HCT116 (cell line): ENCODE results near the gene ARL15. TPM values are rescaled to one million over a fixed set of nuclear protein-coding genes. Genes with fewer than 3 reads are reported as not detected.

Source experiments
- ATAC-seq: fragments of 200-7000 bp; cut with Tn5 transposase; 2 replicates; pipeline ENCODE4 v1.9.1; 2020; ENCODE audit warnings: mild to moderate bottlenecking, moderate library complexity
- BruUV-seq: library from RNA; stranded (reverse); fragments of 400-500 nt; replicated peaks from 2 replicates; lab custom pipeline; 2021; lab: Mats Ljungman, UMichigan
- CTCF ChIA-PET: fragments of 300-600 bp; sonication (Branson Sonifier 250); formaldehyde crosslinking; loops from one replicate; lab custom pipeline; 2021; ENCODE audit warnings: antibody characterized with exemption; lab: Charles Lee
- POLR2A ChIA-PET: fragments of 300-600, 350-600 bp; sonication (Branson Sonifier 250); formaldehyde crosslinking; loops from one replicate; lab custom pipeline; 2021; ENCODE audit warnings: antibody characterized with exemption; lab: Charles Lee
- RAD21 ChIA-PET, 2 experiments: fragments of 300-600 bp; sonication (Branson Sonifier 250); formaldehyde crosslinking; loops; one replicate each; lab custom pipeline; 2023; ENCODE audit warnings: low total read pairs in 2 of 2; ENCODE audit not compliant: uncharacterized antibody in 2 of 2, unreplicated experiment in 2 of 2, low non-redundant PET in 1 of 2; lab: Charles Lee
- DNase-seq: peaks from one replicate; pipeline ENCODE4 v3.0.0-alpha.2; 2010; ENCODE audit warnings: low read depth, low spot score
- H2AFZ ChIP-seq: fragments of 200-600 bp; shearing (Covaris generic), sonication (generic); 2 replicates; pipeline ENCODE4 v1.6.1; 2017; ENCODE audit warnings: low read depth, mixed run types, mixed read lengths, antibody characterized with exemption, low read length; ENCODE audit not compliant: poor library complexity, severe bottlenecking
- H3K27ac ChIP-seq: 2 replicates; pipeline ENCODE4 v1.5.1; 2012; ENCODE audit warnings: low read depth, low read length
- H3K27me3 ChIP-seq: fragments of 200-600 bp; sonication (generic); 2 replicates; pipeline ENCODE4 v1.6.1; 2016; ENCODE audit warnings: mixed run types, low read length, mixed read lengths; ENCODE audit not compliant: insufficient read depth
- H3K36me3 ChIP-seq, 2 experiments: fragments of 200-500 bp in 1 of 2; fragments of 200-600 bp in 1 of 2; sonication (Bioruptor generic) in 1 of 2; sonication (generic) in 1 of 2; 2 replicates each; pipeline versions ENCODE4 v1.5.1 to v1.6.1; 2014 to 2016; ENCODE audit warnings: low read length in 2 of 2, inconsistent platforms in 1 of 2, mixed read lengths in 1 of 2, mixed run types in 1 of 2; ENCODE audit not compliant: insufficient read depth in 2 of 2, control insufficient read depth in 1 of 2
- H3K4me1 ChIP-seq, 2 experiments: fragments of 200-600 bp in 1 of 2; sonication (generic) in 1 of 2; 2 replicates each; pipeline versions ENCODE4 v1.5.1 to v1.6.1; 2012 to 2017; ENCODE audit warnings: low read length in 2 of 2, inconsistent platforms in 1 of 2, mild to moderate bottlenecking in 1 of 2, mixed read lengths in 1 of 2, mixed run types in 1 of 2, moderate library complexity in 1 of 2; ENCODE audit not compliant: insufficient read depth in 2 of 2, control insufficient read depth in 1 of 2
- H3K4me2 ChIP-seq: fragments of 200-600 bp; sonication (generic); 2 replicates; pipeline ENCODE4 v1.6.1; 2017; ENCODE audit warnings: mixed run types, low read length, mixed read lengths
- H3K4me3 ChIP-seq, 2 experiments: fragments of 200-600 bp in 1 of 2; sonication (generic) in 1 of 2; replicated peaks in 1 of 2; 2 replicates each; pipeline ENCODE4 v1.5.1; 2011 to 2016; ENCODE audit warnings: low read length in 2 of 2, control low read depth in 1 of 2, low read depth in 1 of 2, mild to moderate bottlenecking in 1 of 2, mixed read lengths in 1 of 2, mixed run types in 1 of 2
- H3K79me2 ChIP-seq: fragments of 200-600 bp; sonication (generic); 2 replicates; pipeline ENCODE4 v1.6.1; 2017; ENCODE audit warnings: mild to moderate bottlenecking, mixed run types, low read length, moderate library complexity, mixed read lengths; ENCODE audit not compliant: insufficient read depth
- H3K9ac ChIP-seq: fragments of 200-600 bp; sonication (generic); 2 replicates; pipeline ENCODE4 v1.6.1; 2016; ENCODE audit warnings: low read length, mixed read lengths
- H3K9me2 ChIP-seq: fragments of 200-600 bp; sonication (generic), shearing (Covaris generic); 2 replicates; pipeline ENCODE4 v1.6.1; 2017; ENCODE audit warnings: mixed run types, mild to moderate bottlenecking, moderate library complexity; ENCODE audit not compliant: insufficient read depth
- H3K9me3 ChIP-seq, 2 experiments: fragments of 200-500 bp in 1 of 2; fragments of 200-600 bp in 1 of 2; sonication (Bioruptor generic) in 1 of 2; sonication (generic) in 1 of 2; 2 replicates each; pipeline ENCODE4 v1.6.1; 2014 to 2017; ENCODE audit warnings: low read length in 2 of 2, mixed read lengths in 2 of 2, inconsistent platforms in 1 of 2, low read depth in 1 of 2, mild to moderate bottlenecking in 1 of 2, mixed run types in 1 of 2, moderate library complexity in 1 of 2; ENCODE audit not compliant: control insufficient read depth in 1 of 2, insufficient read depth in 1 of 2
- H4K20me1 ChIP-seq: fragments of 200-600 bp; sonication (generic), shearing (Covaris generic); 2 replicates; pipeline ENCODE4 v1.6.1; 2017; ENCODE audit warnings: mixed run types, mild to moderate bottlenecking, moderate library complexity; ENCODE audit not compliant: insufficient read depth
- CBX3 ChIP-seq: IDR thresholded peaks from 2 replicates; pipeline ENCODE4 v1.6.1; 2012; ENCODE audit warnings: low read depth
- CEBPB ChIP-seq: IDR thresholded peaks from 2 replicates; pipeline ENCODE4 v1.6.1; 2012; ENCODE audit warnings: low read depth
- EGR1 ChIP-seq: IDR thresholded peaks from 2 replicates; pipeline ENCODE4 v1.6.1; 2012; ENCODE audit warnings: low read depth
- EZH2phosphoT487 ChIP-seq: fragments of 200-600 bp; IDR thresholded peaks from 2 replicates; pipeline ENCODE4 v1.6.1; 2018; ENCODE audit warnings: antibody characterized with exemption, borderline replicate concordance
- JUND ChIP-seq: IDR thresholded peaks from 2 replicates; pipeline ENCODE4 v1.6.1; 2012
- POLR2AphosphoS5 ChIP-seq: IDR thresholded peaks from 2 replicates; pipeline ENCODE4 v1.6.1; 2011; ENCODE audit warnings: mild to moderate bottlenecking, low read depth, low read length, moderate library complexity
- RAD21 ChIP-seq: IDR thresholded peaks from 2 replicates; pipeline ENCODE4 v1.6.1; 2012; ENCODE audit warnings: low read depth, mild to moderate bottlenecking
- REST ChIP-seq: IDR thresholded peaks from 2 replicates; pipeline ENCODE4 v1.6.1; 2012; ENCODE audit warnings: low read depth
- ZNF274 ChIP-seq: fragments of 200-500 bp; sonication (Bioruptor generic); IDR thresholded peaks from 2 replicates; pipeline ENCODE4 v1.6.1; 2014; ENCODE audit warnings: mild to moderate bottlenecking, low read depth, low read length, inconsistent platforms
- intact Hi-C: fragments of 100-400 bp; cut with micrococcal nuclease; formaldehyde crosslinking; loops from 2 replicates; pipeline ENCODE4 v1.10.0; 2022
- total RNA-seq: library from RNA; stranded (reverse); gene quantifications from one replicate; pipeline ENCODE4 v1.2.1, GENCODE V29; 2021; ENCODE audit not compliant: unreplicated experiment
- TF ChIP-seq, protein P1 (sequence below): IDR thresholded peaks from 2 replicates; pipeline ENCODE4 v1.6.1; 2012

The ARL15 gene
- total RNA-seq, 1 experiment from 2014 or later, result 15.0 TPM

DNA sequence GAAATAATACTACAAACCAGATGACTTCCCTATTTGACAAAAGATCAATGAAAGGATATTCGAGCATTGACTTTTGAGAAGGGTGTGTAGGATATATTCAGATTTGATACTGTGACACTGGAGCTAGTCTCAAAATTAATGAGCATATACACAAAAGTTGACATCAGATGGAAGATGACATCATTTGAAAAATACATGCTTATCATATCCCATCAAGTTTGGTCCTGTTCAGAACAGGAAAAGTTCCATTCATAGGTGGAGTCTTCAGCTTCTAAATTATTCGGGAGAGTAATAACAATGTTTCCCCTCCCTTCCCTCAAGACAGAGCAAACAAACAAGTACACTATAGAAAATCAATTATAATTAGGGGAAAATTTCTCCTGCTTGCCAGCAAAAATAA, 401.6 kb downstream of the ARL15 start:
- ChIA-PET CTCF (no interaction called here), POLR2A (no interaction called here), RAD21 (no interaction called here)
- BruUV-seq, result no TSS peak
- Histone ChIP-seq H3K4me2 (no peak overlapping the region), H2AFZ (no peak overlapping the region), H3K27me3 (no peaks in the 10 kb centered on the region), H3K4me1 (no peaks in the 10 kb centered on the region), H3K9ac (no peak overlapping the region), H3K4me3 (no peak overlapping the region), H3K79me2 (no peaks in the 10 kb centered on the region), H4K20me1 (no peaks in the 10 kb centered on the region), H3K9me3 (no peaks in the 10 kb centered on the region), H3K9me2 (no peaks in the 10 kb centered on the region), H3K27ac (no peak overlapping the region), H3K36me3 (no peaks in the 10 kb centered on the region)
- TF ChIP-seq CEBPB (no peak), RAD21 (no peak), REST (no peak), ZNF274 (no peak), CBX3 (no peak), POLR2AphosphoS5 (no peak), JUND (no peak), EGR1 (no peak), EZH2phosphoT487 (no peak)
- TF ChIP-seq, protein P1, sequence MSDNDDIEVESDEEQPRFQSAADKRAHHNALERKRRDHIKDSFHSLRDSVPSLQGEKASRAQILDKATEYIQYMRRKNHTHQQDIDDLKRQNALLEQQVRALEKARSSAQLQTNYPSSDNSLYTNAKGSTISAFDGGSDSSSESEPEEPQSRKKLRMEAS, result no peak
- no peak for DNase-seq
- intact Hi-C loops, result no loop called here
- no peak for ATAC-seq
